Loucy (cell line): ENCODE measurements around the gene MRPL18.

Source experiments
- EZH2phosphoT487 ChIP-seq: fragments of 200-600 bp; IDR thresholded peaks from 2 replicates; pipeline ENCODE4 v1.6.1; 2018; ENCODE audit warnings: antibody characterized with exemption, mild to moderate bottlenecking, moderate library complexity, borderline replicate concordance
- TF ChIP-seq, protein P1 (sequence below): fragments of 200-600 bp; sonication (generic); conservative IDR thresholded peaks from 2 replicates; pipeline ENCODE4 v1.5.1; 2014; ENCODE audit warnings: mild to moderate bottlenecking, antibody characterized with exemption, low read length

DNA sequence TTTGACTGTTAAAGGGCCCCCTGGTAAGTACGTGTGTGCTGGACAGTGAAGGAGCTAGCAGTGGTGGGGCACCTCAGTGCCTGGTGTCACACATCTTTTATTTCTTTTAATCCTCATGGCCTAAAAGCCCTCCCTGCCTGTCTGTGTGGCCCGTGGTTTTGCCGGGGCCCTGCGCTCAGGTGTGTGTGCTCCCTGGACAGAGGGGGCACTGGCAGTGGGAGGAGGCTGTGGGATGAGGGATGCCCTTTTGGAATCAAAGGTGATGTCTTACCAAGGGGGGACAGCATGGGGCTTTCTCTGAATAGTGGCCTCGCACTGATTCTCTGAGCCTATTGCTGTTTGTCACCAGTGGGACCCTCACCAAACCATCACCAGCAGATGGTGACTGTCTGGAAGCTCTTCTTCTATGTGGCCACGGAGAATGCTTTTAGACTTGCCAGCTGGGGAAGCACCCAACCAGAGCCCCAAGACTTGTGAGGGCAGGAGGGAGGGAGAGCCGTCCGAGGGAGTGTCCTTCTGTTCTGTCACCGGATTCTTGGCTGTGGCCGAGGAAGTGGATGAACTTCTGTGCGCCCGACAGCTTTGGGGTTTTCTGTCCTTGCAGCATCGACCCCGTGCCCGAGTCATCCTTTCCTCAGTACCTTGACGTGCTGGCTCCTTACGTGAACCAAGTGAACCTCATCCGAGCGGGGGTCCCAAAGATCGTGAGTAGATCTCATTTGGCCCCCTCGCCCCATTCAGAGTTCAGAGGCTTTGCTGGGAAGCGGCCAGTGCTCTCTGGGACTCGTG, 27.9 kb downstream of the MRPL18 start:
- TF ChIP-seq, protein P1, sequence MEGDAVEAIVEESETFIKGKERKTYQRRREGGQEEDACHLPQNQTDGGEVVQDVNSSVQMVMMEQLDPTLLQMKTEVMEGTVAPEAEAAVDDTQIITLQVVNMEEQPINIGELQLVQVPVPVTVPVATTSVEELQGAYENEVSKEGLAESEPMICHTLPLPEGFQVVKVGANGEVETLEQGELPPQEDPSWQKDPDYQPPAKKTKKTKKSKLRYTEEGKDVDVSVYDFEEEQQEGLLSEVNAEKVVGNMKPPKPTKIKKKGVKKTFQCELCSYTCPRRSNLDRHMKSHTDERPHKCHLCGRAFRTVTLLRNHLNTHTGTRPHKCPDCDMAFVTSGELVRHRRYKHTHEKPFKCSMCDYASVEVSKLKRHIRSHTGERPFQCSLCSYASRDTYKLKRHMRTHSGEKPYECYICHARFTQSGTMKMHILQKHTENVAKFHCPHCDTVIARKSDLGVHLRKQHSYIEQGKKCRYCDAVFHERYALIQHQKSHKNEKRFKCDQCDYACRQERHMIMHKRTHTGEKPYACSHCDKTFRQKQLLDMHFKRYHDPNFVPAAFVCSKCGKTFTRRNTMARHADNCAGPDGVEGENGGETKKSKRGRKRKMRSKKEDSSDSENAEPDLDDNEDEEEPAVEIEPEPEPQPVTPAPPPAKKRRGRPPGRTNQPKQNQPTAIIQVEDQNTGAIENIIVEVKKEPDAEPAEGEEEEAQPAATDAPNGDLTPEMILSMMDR, result no peak
- TF ChIP-seq EZH2phosphoT487, result no peak
